AG04449 (cell line): Measurements from ENCODE around the gene SORBS2.

Source experiments
- CTCF ChIA-PET: fragments of 350-600 bp; formaldehyde crosslinking; extraction: SDS; loops from one replicate; lab custom pipeline; 2021; ENCODE audit warnings: antibody characterized with exemption; lab: Yijun Ruan, JAX
- POLR2A ChIA-PET: fragments of 400-600, 350-600 bp; formaldehyde crosslinking; extraction: SDS; loops from one replicate; lab custom pipeline; 2020; ENCODE audit warnings: antibody characterized with exemption, inconsistent platforms; lab: Yijun Ruan, JAX
- DNase-seq: peaks from one replicate; pipeline ENCODE4 v3.0.0-alpha.2; 2010; ENCODE audit warnings: low read depth, low spot score
- H3K4me3 ChIP-seq: 2 replicates; pipeline ENCODE4 v1.5.1; 2011; ENCODE audit warnings: low read depth, mild to moderate bottlenecking, control low read depth, low read length
- TF ChIP-seq, protein P1 (sequence below): IDR thresholded peaks from one replicate; pipeline ENCODE4 v1.5.1; 2011; ENCODE audit warnings: mild to moderate bottlenecking, moderate library complexity, low read length, control low read depth, inconsistent platforms; ENCODE audit not compliant: insufficient read depth; ENCODE audit errors: missing control alignments

SORBS2 gene

DNA sequence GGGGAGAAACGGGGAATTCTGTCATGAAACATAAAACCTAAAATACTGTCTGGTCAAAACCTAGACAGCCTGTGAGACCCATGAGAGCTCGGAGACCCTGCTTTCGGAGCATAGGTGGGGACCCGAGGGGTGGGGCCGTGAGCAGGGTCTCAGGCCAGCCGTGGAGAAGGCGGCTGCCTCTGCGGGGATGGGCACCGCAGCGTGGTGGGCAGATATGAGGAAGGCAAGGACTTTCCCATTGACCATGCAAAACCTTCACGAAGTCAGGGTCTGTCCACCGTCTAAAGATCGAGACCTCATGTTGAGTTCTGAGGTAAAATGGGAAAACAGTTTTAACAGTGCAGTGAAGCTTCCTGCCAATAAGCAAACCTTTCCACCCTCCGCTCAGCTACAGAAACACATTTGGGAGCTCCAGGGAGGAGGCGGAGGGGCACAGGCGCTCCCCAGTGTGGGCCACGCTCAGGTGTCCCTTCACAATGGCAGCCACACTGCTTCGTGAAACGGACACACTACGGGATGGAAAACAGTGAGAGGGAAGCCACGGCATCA is 74.4 kb downstream of the SORBS2 start:
- ChIA-PET POLR2A (no interaction called here), CTCF (interaction anchor here (0.8 kb wide), 1 partner anchor 301 kb away, joined by 3 read pairs; no protein-coding TSS in a partner anchor)
- H3K4me3 ChIP-seq: no peak overlapping the region; the same call in 1 of the 2 replicates
- TF ChIP-seq, protein P1, sequence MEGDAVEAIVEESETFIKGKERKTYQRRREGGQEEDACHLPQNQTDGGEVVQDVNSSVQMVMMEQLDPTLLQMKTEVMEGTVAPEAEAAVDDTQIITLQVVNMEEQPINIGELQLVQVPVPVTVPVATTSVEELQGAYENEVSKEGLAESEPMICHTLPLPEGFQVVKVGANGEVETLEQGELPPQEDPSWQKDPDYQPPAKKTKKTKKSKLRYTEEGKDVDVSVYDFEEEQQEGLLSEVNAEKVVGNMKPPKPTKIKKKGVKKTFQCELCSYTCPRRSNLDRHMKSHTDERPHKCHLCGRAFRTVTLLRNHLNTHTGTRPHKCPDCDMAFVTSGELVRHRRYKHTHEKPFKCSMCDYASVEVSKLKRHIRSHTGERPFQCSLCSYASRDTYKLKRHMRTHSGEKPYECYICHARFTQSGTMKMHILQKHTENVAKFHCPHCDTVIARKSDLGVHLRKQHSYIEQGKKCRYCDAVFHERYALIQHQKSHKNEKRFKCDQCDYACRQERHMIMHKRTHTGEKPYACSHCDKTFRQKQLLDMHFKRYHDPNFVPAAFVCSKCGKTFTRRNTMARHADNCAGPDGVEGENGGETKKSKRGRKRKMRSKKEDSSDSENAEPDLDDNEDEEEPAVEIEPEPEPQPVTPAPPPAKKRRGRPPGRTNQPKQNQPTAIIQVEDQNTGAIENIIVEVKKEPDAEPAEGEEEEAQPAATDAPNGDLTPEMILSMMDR: no peak
- DNase-seq: no peak

GRCh38 chr4:185736882-185737281 is 75.1 kb downstream of the SORBS2 start:
- TF ChIP-seq, protein P1: no peak
- no peak for DNase-seq
- CTCF ChIA-PET: no interaction called here
- no peak overlapping the region for H3K4me3 ChIP-seq
- POLR2A ChIA-PET: no interaction called here

DNA sequence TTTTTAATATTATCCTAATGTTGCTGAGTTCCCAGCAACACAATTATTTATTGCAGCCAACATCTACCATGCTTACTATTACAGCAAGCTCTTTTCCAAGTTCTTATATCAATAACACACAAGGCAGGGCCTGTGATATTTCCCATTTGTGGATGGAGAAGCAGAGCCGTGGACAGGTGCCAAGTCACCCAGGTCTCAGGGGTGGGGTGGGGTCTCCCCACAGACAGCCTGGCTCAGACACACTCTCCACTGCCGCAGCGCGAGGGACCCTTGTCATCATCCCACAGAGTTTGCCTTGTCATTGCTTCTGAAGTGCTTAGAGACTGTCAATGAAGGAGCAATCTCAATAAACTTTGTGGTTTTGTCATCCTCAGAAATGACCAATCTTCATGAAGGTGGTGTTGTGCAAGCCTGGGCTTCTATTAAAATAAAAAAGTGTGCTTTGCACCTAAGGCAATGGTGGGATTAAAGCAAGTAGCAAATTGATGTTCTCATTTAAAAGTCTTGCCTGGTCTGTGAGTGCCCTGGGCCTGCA is 76.1 kb downstream of the SORBS2 start:
- ChIA-PET POLR2A (no interaction called here), CTCF (no interaction called here)
- H3K4me3 ChIP-seq: no peak overlapping the region
- TF ChIP-seq, protein P1: no peak
- DNase-seq: no peak

- POLR2A ChIA-PET: no interaction called here
- H3K4me3 ChIP-seq: no peak overlapping the region
- TF ChIP-seq, protein P1: no peak
- DNase-seq: no peak
- CTCF ChIA-PET: interaction anchor here (0.8 to 0.9 kb wide), 2 partner anchors 96 to 286 kb away, joined by 3 read pairs; no protein-coding TSS in a partner anchor
Observed at GRCh38 chr4:185734930-185735329, 77.1 kb downstream of the SORBS2 start.

DNA sequence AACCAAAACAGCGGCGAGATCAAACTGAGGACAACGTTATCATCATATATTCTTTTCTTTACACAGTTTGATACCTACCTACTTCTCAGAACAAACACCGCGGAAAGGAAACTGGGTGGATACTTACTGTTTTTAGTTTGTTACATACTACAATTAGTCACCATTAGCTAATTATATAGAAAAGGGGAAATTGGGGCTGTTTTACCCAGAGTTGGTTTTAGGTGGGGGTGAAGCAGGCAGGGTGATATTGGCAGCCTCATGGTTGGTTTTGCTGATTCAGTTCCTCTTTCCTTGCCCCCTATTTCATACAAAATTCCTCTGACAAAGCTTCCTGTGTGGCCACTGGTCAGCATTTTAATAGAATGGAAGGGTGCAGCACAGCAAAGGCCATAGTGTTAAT is 77.8 kb downstream of the SORBS2 start:
- no peak overlapping the region for H3K4me3 ChIP-seq
- CTCF ChIA-PET: interaction anchor here (0.9 kb wide), 1 partner anchor 287 kb away, joined by 3 read pairs; no protein-coding TSS in a partner anchor
- POLR2A ChIA-PET: no interaction called here
- no peak for DNase-seq
- TF ChIP-seq, protein P1: no peak

- CTCF ChIA-PET: interaction anchor here (0.9 to 1.2 kb wide), 5 partner anchors 12 to 92 kb away, joined by 3 to 5 read pairs (median 4); no protein-coding TSS in a partner anchor
- no peak overlapping the region for H3K4me3 ChIP-seq
- no peak for DNase-seq
- TF ChIP-seq, protein P1: no peak
- POLR2A ChIA-PET: interaction anchor here (0.7 kb wide), 1 partner anchor 109 kb away, joined by 4 read pairs; no protein-coding TSS in a partner anchor
Observed at GRCh38 chr4:185730849-185731608, 81.0 kb downstream of the SORBS2 start.
